H1 (cell line): ENCODE results near the gene ARHGAP24. TPM values are rescaled to one million over a fixed set of nuclear protein-coding genes. Genes with fewer than 3 reads are reported as not detected.

Experiments used
- CTCF ChIA-PET: fragments of 300-600 bp; sonication (Branson Sonifier 250); formaldehyde crosslinking; loops from one replicate; lab custom pipeline; 2021; ENCODE audit not compliant: partially characterized antibody; lab: Charles Lee
- POLR2A ChIA-PET: fragments of 300-600 bp; sonication (Branson Sonifier 250); formaldehyde crosslinking; loops from one replicate; lab custom pipeline; 2021; ENCODE audit warnings: inconsistent platforms; ENCODE audit not compliant: partially characterized antibody; lab: Charles Lee
- DNase-seq, 2 experiments: peaks; one replicate each; pipeline versions ENCODE4 v3.0.0 to v3.0.0-alpha.2; 2010 to 2022; ENCODE audit warnings: low spot score in 2 of 2, low read depth in 1 of 2, mixed read lengths in 1 of 2
- FAIRE-seq: peaks from 2 replicates; lab custom pipeline; 2011; peaks lifted over from hg19 to GRCh38; lab: Jason Lieb, UNC
- H2AFZ ChIP-seq: 2 replicates; pipeline ENCODE4 v1.8.1; 2012; ENCODE audit warnings: low read length, inconsistent platforms
- H2AK5ac ChIP-seq: 2 replicates; pipeline ENCODE4 v1.6.1; 2013; ENCODE audit warnings: low read depth, low read length
- H2BK120ac ChIP-seq: replicated peaks from 2 replicates; pipeline ENCODE3; 2013; ENCODE audit warnings: low read depth, low read length, inconsistent platforms
- H2BK12ac ChIP-seq: 2 replicates; pipeline ENCODE4 v1.6.1; 2013; ENCODE audit warnings: low read depth, low read length
- H2BK15ac ChIP-seq: 2 replicates; pipeline ENCODE4 v1.6.1; 2013; ENCODE audit warnings: low read length
- H2BK20ac ChIP-seq: 2 replicates; pipeline ENCODE4 v1.6.1; 2013; ENCODE audit warnings: low read length
- H2BK5ac ChIP-seq: 2 replicates; pipeline ENCODE4 v1.6.1; 2013; ENCODE audit warnings: low read depth, low read length
- H3K14ac ChIP-seq: 2 replicates; pipeline ENCODE4 v1.6.1; 2013; ENCODE audit warnings: inconsistent platforms; ENCODE audit not compliant: insufficient read length
- H3K18ac ChIP-seq: 2 replicates; pipeline ENCODE4 v1.6.1; 2013; ENCODE audit warnings: low read length; ENCODE audit errors: extremely low read depth
- H3K23ac ChIP-seq: 2 replicates; pipeline ENCODE4 v1.6.1; 2013; ENCODE audit warnings: inconsistent platforms; ENCODE audit not compliant: insufficient read length
- H3K23me2 ChIP-seq: 2 replicates; pipeline ENCODE4 v1.6.1; 2013; ENCODE audit warnings: low read depth, low read length
- H3K27ac ChIP-seq: 2 replicates; pipeline ENCODE4 v1.6.1; 2011; ENCODE audit warnings: low read depth, low read length, inconsistent platforms
- H3K27me3 ChIP-seq, 4 experiments: replicated peaks in 1 of 4; 1 replicate in 1 of 4; 2 replicates in 3 of 4; pipeline versions ENCODE4 v1.6.1 to v1.8.1; 2011 to 2013; ENCODE audit warnings: low read length in 3 of 4, mild to moderate bottlenecking in 3 of 4, inconsistent platforms in 2 of 4, mixed read lengths in 2 of 4, moderate library complexity in 1 of 4; ENCODE audit not compliant: control insufficient read depth in 3 of 4, insufficient read depth in 3 of 4; ENCODE audit errors: extremely low read depth in 1 of 4
- H3K36me3 ChIP-seq, 4 experiments: 2 replicates each; pipeline versions ENCODE4 v1.6.1 to v1.8.1; 2011 to 2013; ENCODE audit warnings: mild to moderate bottlenecking in 4 of 4, low read length in 3 of 4, moderate library complexity in 2 of 4, control low read depth in 1 of 4, inconsistent platforms in 1 of 4; ENCODE audit not compliant: insufficient read depth in 4 of 4, control insufficient read depth in 2 of 4
- H3K4ac ChIP-seq: replicated peaks from 2 replicates; pipeline ENCODE3; 2013; ENCODE audit warnings: low read length, low read depth, mixed read lengths, inconsistent platforms; ENCODE audit not compliant: insufficient read length
- H3K4me1 ChIP-seq, 4 experiments: replicated peaks in 1 of 4; 1 replicate in 1 of 4; 2 replicates in 3 of 4; pipeline versions ENCODE4 v1.6.1 to v1.8.1; 2011 to 2013; ENCODE audit warnings: low read length in 3 of 4, inconsistent platforms in 2 of 4, mixed read lengths in 1 of 4; ENCODE audit not compliant: insufficient read depth in 4 of 4, control insufficient read depth in 3 of 4
- H3K4me2 ChIP-seq, 2 experiments: 2 replicates each; pipeline versions ENCODE4 v1.6.1 to v1.8.1; 2011 to 2013; ENCODE audit warnings: low read depth in 2 of 2, low read length in 2 of 2, control low read depth in 1 of 2, inconsistent platforms in 1 of 2, mild to moderate bottlenecking in 1 of 2; ENCODE audit not compliant: insufficient read depth in 1 of 2
- H3K4me3 ChIP-seq, 4 experiments: fragments of 200-600, 300-600 bp in 1 of 4; sonication (generic), shearing (Covaris generic), sonication (Bioruptor Twin) in 1 of 4; 2 replicates each; pipeline versions ENCODE4 v1.5.1 to v1.8.1; 2011 to 2016; ENCODE audit warnings: low read length in 4 of 4, low read depth in 3 of 4, control low read depth in 2 of 4, inconsistent platforms in 2 of 4, mild to moderate bottlenecking in 2 of 4, mixed read lengths in 1 of 4, moderate library complexity in 1 of 4; ENCODE audit not compliant: insufficient read depth in 2 of 4; ENCODE audit errors: extremely low read depth in 1 of 4
- H3K56ac ChIP-seq: replicated peaks from 2 replicates; pipeline ENCODE3; 2013; ENCODE audit warnings: low read depth, mild to moderate bottlenecking, mixed read lengths, low read length, inconsistent platforms; ENCODE audit not compliant: insufficient read length
- H3K79me1 ChIP-seq: 2 replicates; pipeline ENCODE4 v1.6.1; 2013; ENCODE audit warnings: low read depth, low read length, control low read depth
- H3K79me2 ChIP-seq, 2 experiments: 2 replicates each; pipeline versions ENCODE4 v1.6.1 to v1.8.1; 2012 to 2013; ENCODE audit warnings: low read length in 2 of 2, mild to moderate bottlenecking in 2 of 2, inconsistent platforms in 1 of 2; ENCODE audit not compliant: insufficient read depth in 2 of 2, control insufficient read depth in 1 of 2
- H3K9ac ChIP-seq, 4 experiments: replicated peaks in 1 of 4; 1 replicate in 1 of 4; 2 replicates in 3 of 4; pipeline versions ENCODE4 v1.6.1 to v1.8.1; 2011 to 2013; ENCODE audit warnings: low read depth in 3 of 4, low read length in 3 of 4, control low read depth in 2 of 4, mild to moderate bottlenecking in 2 of 4, moderate library complexity in 2 of 4, inconsistent platforms in 1 of 4; ENCODE audit errors: extremely low read depth in 1 of 4
- H3K9me3 ChIP-seq, 2 experiments: 2 replicates each; pipeline versions ENCODE4 v1.6.1 to v1.8.1; 2012 to 2013; ENCODE audit warnings: mild to moderate bottlenecking in 2 of 2, moderate library complexity in 2 of 2, control low read depth in 1 of 2, inconsistent platforms in 1 of 2, low read depth in 1 of 2, low read length in 1 of 2, mixed read lengths in 1 of 2; ENCODE audit not compliant: insufficient read depth in 2 of 2
- H4K20me1 ChIP-seq, 2 experiments: replicated peaks in 1 of 2; 2 replicates each; pipeline versions ENCODE3 to v1.8.1; 2011 to 2013; ENCODE audit warnings: inconsistent platforms in 2 of 2, low read length in 2 of 2, mild to moderate bottlenecking in 1 of 2; ENCODE audit not compliant: insufficient read depth in 2 of 2, control insufficient read depth in 1 of 2
- H4K5ac ChIP-seq: 2 replicates; pipeline ENCODE4 v1.6.1; 2013; ENCODE audit warnings: low read length, low read depth, mixed read lengths, inconsistent platforms; ENCODE audit not compliant: insufficient read length
- H4K8ac ChIP-seq: 2 replicates; pipeline ENCODE4 v1.8.0; 2013; ENCODE audit warnings: mild to moderate bottlenecking, moderate library complexity, low read length, inconsistent platforms; ENCODE audit not compliant: insufficient read depth; ENCODE audit errors: extremely low read depth
- H4K91ac ChIP-seq: replicated peaks from 2 replicates; pipeline ENCODE3; 2013; ENCODE audit warnings: low read length, mixed read lengths, inconsistent platforms; ENCODE audit not compliant: insufficient read length
- BRCA1 ChIP-seq: IDR thresholded peaks from 2 replicates; pipeline ENCODE4 v1.6.1; 2012; ENCODE audit warnings: low read depth, low read length, improper control_type of control experiment
- HDAC2 ChIP-seq, 2 experiments: fragments of 300-600 bp in 1 of 2; sonication (generic) in 1 of 2; IDR thresholded peaks; 2 replicates each; pipeline ENCODE4 v1.6.1; 2011 to 2012; ENCODE audit warnings: low read depth in 2 of 2, low read length in 2 of 2, mild to moderate bottlenecking in 2 of 2, moderate library complexity in 2 of 2, borderline replicate concordance in 1 of 2, inconsistent platforms in 1 of 2
- SP2 ChIP-seq: IDR thresholded peaks from 2 replicates; pipeline ENCODE4 v1.6.1; 2012; ENCODE audit warnings: mild to moderate bottlenecking, low read length, inconsistent platforms
- SRF ChIP-seq: IDR thresholded peaks from 2 replicates; pipeline ENCODE4 v1.6.1; 2011; ENCODE audit warnings: mild to moderate bottlenecking, low read depth, low read length, moderate library complexity
- TAF7 ChIP-seq: optimal IDR thresholded peaks from 2 replicates; pipeline ENCODE3; 2011; ENCODE audit warnings: low read depth, mild to moderate bottlenecking, inconsistent platforms, low read length, moderate library complexity, borderline replicate concordance
- TCF12 ChIP-seq: IDR thresholded peaks from 2 replicates; pipeline ENCODE4 v1.6.1; 2011; ENCODE audit warnings: low read depth, mild to moderate bottlenecking, low read length
- YY1 ChIP-seq: IDR thresholded peaks from 2 replicates; pipeline ENCODE4 v1.6.1; 2011; ENCODE audit warnings: low read depth, mild to moderate bottlenecking, low read length
- ZNF274 ChIP-seq: IDR thresholded peaks from 2 replicates; pipeline ENCODE4 v1.7.0; 2012; ENCODE audit warnings: low read length, borderline replicate concordance; ENCODE audit errors: extremely low read depth
- WGBS, 2 experiments: shearing (Covaris generic) in 1 of 2; methylation state at CpG; one replicate each; pipeline versions ENCODE4 v1.1.6 to v1.1.7; 2013 to 2015; ENCODE audit warnings: low lambda C conversion rate in 2 of 2, mixed read lengths in 2 of 2, inconsistent platforms in 1 of 2, low coverage in 1 of 2, missing lambda C conversion rate in 1 of 2; ENCODE audit not compliant: insufficient replicate concordance in 2 of 2, insufficient coverage in 1 of 2, insufficient read length in 1 of 2; ENCODE audit errors: extremely low coverage in 1 of 2, missing lambda C conversion rate in 1 of 2; 5-methylcytosine and 5-hydroxymethylcytosine counted together
- polyA plus RNA-seq, 7 experiments: library from polyadenylated mRNA; depleted of rRNA in 3 of 7; stranded (reverse) in 5 of 7; unstranded in 2 of 7; fragments of >200 nt in 5 of 7; fragments of 200-250 nt in 2 of 7; gene quantifications; 1 replicate in 5 of 7; 2 replicates in 1 of 7; 4 replicates in 1 of 7; pipeline versions ENCODE4 v1.2.1 to v1.2.3, GENCODE V29; 2011 to 2013; ENCODE audit warnings: missing spikeins in 2 of 7, mixed read lengths in 2 of 7
- total RNA-seq: library from RNA; stranded (reverse); fragmentation: NEBNext Ultra II Directional; extraction: Animal tissue kit (Norgen Biotek cat#: 25700); gene quantifications from 2 replicates; pipeline ENCODE4 v1.2.1, GENCODE V29; 2021

Gene ARHGAP24
- total and polyA plus RNA-seq, 2 of the 8 experiments (the other 6 are each of a cell fraction or from before 2014, with no cell fraction given): 0.08 to 0.50 TPM

DNA sequence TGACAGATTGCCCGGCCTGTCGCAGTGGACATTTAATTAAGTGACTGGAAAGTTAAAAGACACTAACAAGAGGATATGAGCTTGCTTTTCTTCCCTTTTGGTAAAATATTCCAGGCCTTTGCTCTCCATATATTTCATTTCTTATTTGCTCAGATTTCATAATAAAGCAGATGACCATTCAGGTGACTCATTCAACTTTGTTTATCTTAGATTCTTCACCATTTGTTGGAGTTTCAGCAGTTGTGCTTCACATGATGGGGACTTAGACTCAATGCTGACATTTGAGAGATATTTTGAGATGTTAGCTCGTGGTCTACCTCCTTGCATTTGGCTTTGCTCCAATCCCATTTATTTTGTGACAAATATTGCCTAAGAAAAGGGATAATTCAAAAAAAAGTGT is 312.2 kb downstream of the ARHGAP24 start:
- H3K9ac ChIP-seq: no peak overlapping the region
- no peaks in the 10 kb centered on the region for H3K79me1 ChIP-seq
- H3K4ac ChIP-seq: no peak overlapping the region
- no peak overlapping the region for H3K27ac ChIP-seq
- H3K56ac ChIP-seq: no peak overlapping the region
- no peak overlapping the region for H3K4me3 ChIP-seq
- H4K5ac ChIP-seq: no peak overlapping the region
- TF ChIP-seq YY1 (no peak), BRCA1 (no peak), SP2 (no peak), TAF7 (no peak), ZNF274 (no peak), TCF12 (no peak), SRF (no peak), HDAC2 (IDR thresholded peaks at IDR 0.05; ENCODE audit: borderline replicate concordance in 1 of 2, low read depth in 2 of 2, low read length in 2 of 2) (no peak)
- DNase-seq (no peak), FAIRE-seq (no peak)
- WGBS, 2 experiments: 88% methylated on average over 3 of the region's 3 CpGs; no CpG with 5 or more reads in 1 of the 2 experiments
- H4K20me1 ChIP-seq: no peaks in the 10 kb centered on the region
- no peaks in the 10 kb centered on the region for H3K79me2 ChIP-seq
- H3K27me3 ChIP-seq: no peaks in the 10 kb centered on the region
- no peaks in the 10 kb centered on the region for H3K23me2 ChIP-seq
- no peak overlapping the region for H4K91ac ChIP-seq
- no peaks in the 10 kb centered on the region for H3K36me3 ChIP-seq
- no peak overlapping the region for H2BK15ac ChIP-seq
- H2BK5ac ChIP-seq: no peak overlapping the region
- H3K4me1 ChIP-seq: no peaks in the 10 kb centered on the region
- no peak overlapping the region for H2BK12ac ChIP-seq
- no peak overlapping the region for H4K8ac ChIP-seq
- no peak overlapping the region for H2BK20ac ChIP-seq
- ChIA-PET POLR2A (no interaction called here), CTCF (interaction anchor here (0.6 to 3.6 kb wide), 4 partner anchors 10 to 258 kb away, joined by 3 to 19 read pairs (median 4); no protein-coding TSS in a partner anchor)
- H2AK5ac ChIP-seq: no peak overlapping the region
- no peak overlapping the region for H2BK120ac ChIP-seq
- no peaks in the 10 kb centered on the region for H3K9me3 ChIP-seq
- no peak overlapping the region for H3K14ac ChIP-seq
- no peak overlapping the region for H3K18ac ChIP-seq
- H2AFZ ChIP-seq: no peak overlapping the region
- no peak overlapping the region for H3K4me2 ChIP-seq
- no peak overlapping the region for H3K23ac ChIP-seq
